ENCODE data around the gene POLH. TPM values are rescaled to one million over a fixed set of nuclear protein-coding genes. Genes with fewer than 3 reads are reported as not detected.

Gene POLH
- total and polyA plus RNA-seq, 2 experiments from 2014 or later = 5.8 to 7.9 TPM

DNA sequence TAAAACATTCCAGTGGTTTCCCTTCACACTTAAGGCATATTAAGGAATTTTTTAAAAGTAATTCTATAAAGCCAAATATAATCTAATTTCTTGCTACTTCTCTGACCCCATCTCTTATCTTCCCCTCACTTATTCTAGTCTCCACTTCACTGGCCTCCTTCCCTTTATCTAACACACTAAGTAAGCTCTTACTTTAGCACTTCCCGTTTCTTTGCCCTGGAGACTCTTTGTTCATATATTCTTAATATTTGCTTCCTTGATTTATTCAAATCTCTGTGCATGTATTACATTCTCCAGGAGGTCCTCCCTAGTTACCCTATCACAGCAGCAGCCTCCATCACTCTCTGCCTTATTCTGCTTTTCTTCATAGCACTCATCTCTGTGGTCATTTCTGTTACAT lies 32.8 kb downstream of the POLH start (continued):
- TF ChIP-seq, protein P1, sequence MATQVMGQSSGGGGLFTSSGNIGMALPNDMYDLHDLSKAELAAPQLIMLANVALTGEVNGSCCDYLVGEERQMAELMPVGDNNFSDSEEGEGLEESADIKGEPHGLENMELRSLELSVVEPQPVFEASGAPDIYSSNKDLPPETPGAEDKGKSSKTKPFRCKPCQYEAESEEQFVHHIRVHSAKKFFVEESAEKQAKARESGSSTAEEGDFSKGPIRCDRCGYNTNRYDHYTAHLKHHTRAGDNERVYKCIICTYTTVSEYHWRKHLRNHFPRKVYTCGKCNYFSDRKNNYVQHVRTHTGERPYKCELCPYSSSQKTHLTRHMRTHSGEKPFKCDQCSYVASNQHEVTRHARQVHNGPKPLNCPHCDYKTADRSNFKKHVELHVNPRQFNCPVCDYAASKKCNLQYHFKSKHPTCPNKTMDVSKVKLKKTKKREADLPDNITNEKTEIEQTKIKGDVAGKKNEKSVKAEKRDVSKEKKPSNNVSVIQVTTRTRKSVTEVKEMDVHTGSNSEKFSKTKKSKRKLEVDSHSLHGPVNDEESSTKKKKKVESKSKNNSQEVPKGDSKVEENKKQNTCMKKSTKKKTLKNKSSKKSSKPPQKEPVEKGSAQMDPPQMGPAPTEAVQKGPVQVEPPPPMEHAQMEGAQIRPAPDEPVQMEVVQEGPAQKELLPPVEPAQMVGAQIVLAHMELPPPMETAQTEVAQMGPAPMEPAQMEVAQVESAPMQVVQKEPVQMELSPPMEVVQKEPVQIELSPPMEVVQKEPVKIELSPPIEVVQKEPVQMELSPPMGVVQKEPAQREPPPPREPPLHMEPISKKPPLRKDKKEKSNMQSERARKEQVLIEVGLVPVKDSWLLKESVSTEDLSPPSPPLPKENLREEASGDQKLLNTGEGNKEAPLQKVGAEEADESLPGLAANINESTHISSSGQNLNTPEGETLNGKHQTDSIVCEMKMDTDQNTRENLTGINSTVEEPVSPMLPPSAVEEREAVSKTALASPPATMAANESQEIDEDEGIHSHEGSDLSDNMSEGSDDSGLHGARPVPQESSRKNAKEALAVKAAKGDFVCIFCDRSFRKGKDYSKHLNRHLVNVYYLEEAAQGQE (IDR thresholded peaks at IDR 0.05; ENCODE audit: unreplicated experiment) = no peak
- TF ChIP-seq POLR2AphosphoS5 (IDR thresholded peaks at IDR 0.05; ENCODE audit: low read depth) (no peak), ZNF114 (CRISPR knock-in tag; IDR thresholded peaks at IDR 0.05) (no peak), STAT1 (IDR thresholded peaks at IDR 0.05; ENCODE audit: unreplicated experiment) (no peak)
- TF ChIP-seq, protein P2, sequence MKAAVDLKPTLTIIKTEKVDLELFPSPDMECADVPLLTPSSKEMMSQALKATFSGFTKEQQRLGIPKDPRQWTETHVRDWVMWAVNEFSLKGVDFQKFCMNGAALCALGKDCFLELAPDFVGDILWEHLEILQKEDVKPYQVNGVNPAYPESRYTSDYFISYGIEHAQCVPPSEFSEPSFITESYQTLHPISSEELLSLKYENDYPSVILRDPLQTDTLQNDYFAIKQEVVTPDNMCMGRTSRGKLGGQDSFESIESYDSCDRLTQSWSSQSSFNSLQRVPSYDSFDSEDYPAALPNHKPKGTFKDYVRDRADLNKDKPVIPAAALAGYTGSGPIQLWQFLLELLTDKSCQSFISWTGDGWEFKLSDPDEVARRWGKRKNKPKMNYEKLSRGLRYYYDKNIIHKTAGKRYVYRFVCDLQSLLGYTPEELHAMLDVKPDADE (IDR thresholded peaks at IDR 0.05) = no peak

DNA sequence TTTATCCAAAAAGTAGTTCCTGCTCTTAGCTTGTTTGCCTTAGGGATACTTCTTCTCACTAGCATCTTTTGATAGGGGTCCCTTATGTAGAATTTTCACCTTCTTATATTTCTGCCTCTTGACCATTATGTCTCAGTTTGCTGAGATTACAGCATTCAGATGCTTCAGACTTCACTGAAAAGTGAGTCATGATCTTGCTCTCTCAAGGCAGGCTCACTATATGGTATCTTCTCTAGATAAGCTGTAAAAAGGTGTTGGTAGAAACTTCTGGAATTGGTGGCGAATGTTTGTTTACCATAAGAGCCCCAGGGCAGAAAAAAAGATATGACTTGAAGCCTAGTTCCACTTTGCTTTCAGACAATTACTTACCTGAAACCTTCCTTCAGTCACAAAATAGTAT lies 33.4 kb downstream of the POLH start:
- no peak overlapping the region for H3K27ac ChIP-seq (ENCODE audit: low read depth)
- ATAC-seq (no peak), DNase-seq (ENCODE audit: low spot score) (no peak)
- Mint-ChIP-seq H3K27ac (no peak overlapping the region), H3K4me3 (no peak overlapping the region), H3K4me1 (no peaks in the 10 kb centered on the region), H3K9me3 (no peaks in the 10 kb centered on the region; the same call in 2 of the 3 replicates), H3K27me3 (ENCODE audit: insufficient read depth, low read depth, poor library complexity) (peaks cover 2% of the 10 kb centered on the region), H3K36me3 (ENCODE audit: low read depth) (peaks cover 16% of the 10 kb centered on the region; the same call in 1 of the 3 replicates)
- TF ChIP-seq JUNB (IDR thresholded peaks at IDR 0.05; ENCODE audit: unreplicated experiment) (no peak), EZH2 (IDR thresholded peaks at IDR 0.05; ENCODE audit: low read depth, unreplicated experiment) (no peak)
- TF ChIP-seq, protein P2 (IDR thresholded peaks at IDR 0.05) = no peak
- H3K36me3 ChIP-seq (ENCODE audit: insufficient read depth) = peaks cover 8% of the 10 kb centered on the region; the same call in 1 of the 2 replicates
- H2AFZ ChIP-seq = no peak overlapping the region
- no peak overlapping the region for H3K4me3 ChIP-seq
- H3K9me2 ChIP-seq (ENCODE audit: insufficient read depth) = no peaks in the 10 kb centered on the region
- H3K79me2 ChIP-seq (replicated peaks; ENCODE audit: insufficient read depth) = no peaks in the 10 kb centered on the region
- no peaks in the 10 kb centered on the region for H3K4me1 ChIP-seq (ENCODE audit: insufficient read depth)
- H3F3A ChIP-seq (replicated peaks; ENCODE audit: low read depth) = no peaks in the 10 kb centered on the region
- no peaks in the 10 kb centered on the region for H3K27me3 ChIP-seq (ENCODE audit: insufficient read depth)
- no peaks in the 10 kb centered on the region; the same call in 1 of the 2 replicates for H4K20me1 ChIP-seq (replicated peaks; ENCODE audit: insufficient read depth)
- H3K4me2 ChIP-seq = no peak overlapping the region

DNA sequence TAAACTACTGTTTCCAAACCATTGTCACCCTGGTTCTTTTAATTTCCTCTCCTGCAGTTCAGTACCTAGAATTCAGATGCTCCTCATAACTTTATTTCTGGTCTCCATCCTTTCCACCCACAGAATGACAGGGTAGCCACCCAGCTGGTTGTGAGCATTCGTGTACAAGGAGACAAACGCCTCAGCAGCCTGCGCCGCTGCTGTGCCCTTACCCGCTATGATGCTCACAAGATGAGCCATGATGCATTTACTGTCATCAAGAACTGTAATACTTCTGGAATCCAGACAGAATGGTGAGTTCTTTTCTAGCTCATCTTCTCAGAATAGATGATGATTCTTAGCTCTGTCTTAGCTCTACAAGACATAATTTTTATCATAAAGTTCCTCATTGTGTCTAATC lies 34.4 kb downstream of the POLH start:
- ATAC-seq (no peak), DNase-seq (ENCODE audit: low spot score) (no peak)
- Histone ChIP-seq H2AFZ (no peak overlapping the region), H3K79me2 (replicated peaks; ENCODE audit: insufficient read depth) (no peaks in the 10 kb centered on the region), H3K9me2 (ENCODE audit: insufficient read depth) (no peaks in the 10 kb centered on the region), H3K4me3 (no peak overlapping the region), H4K20me1 (replicated peaks; ENCODE audit: insufficient read depth) (no peaks in the 10 kb centered on the region; the same call in 1 of the 2 replicates), H3K27ac (ENCODE audit: low read depth) (no peak overlapping the region), H3K4me1 (ENCODE audit: insufficient read depth) (no peaks in the 10 kb centered on the region), H3K4me2 (no peak overlapping the region), H3K27me3 (ENCODE audit: insufficient read depth) (no peaks in the 10 kb centered on the region), H3F3A (replicated peaks; ENCODE audit: low read depth) (no peaks in the 10 kb centered on the region), H3K36me3 (ENCODE audit: insufficient read depth) (peaks cover 8% of the 10 kb centered on the region; the same call in 1 of the 2 replicates)
- H3K27ac Mint-ChIP-seq = no peak overlapping the region
- peaks cover 16% of the 10 kb centered on the region; the same call in 2 of the 3 replicates for H3K36me3 Mint-ChIP-seq (ENCODE audit: low read depth)
- H3K27me3 Mint-ChIP-seq (ENCODE audit: insufficient read depth, low read depth, poor library complexity) = peaks cover 2% of the 10 kb centered on the region
- no peaks in the 10 kb centered on the region for H3K4me1 Mint-ChIP-seq
- H3K4me3 Mint-ChIP-seq = no peak overlapping the region
- H3K9me3 Mint-ChIP-seq = no peaks in the 10 kb centered on the region; the same call in 2 of the 3 replicates
- no peak for TF ChIP-seq JUNB (IDR thresholded peaks at IDR 0.05; ENCODE audit: unreplicated experiment)
- no peak for TF ChIP-seq ZNF114 (CRISPR knock-in tag; IDR thresholded peaks at IDR 0.05)
- TF ChIP-seq CREB1 (CRISPR knock-in tag; IDR thresholded peaks at IDR 0.05; ENCODE audit: low read depth) = no peak
- TF ChIP-seq EZH2phosphoT487 (IDR thresholded peaks at IDR 0.05; ENCODE audit: unreplicated experiment) = no peak
- TF ChIP-seq ZNF331 (CRISPR knock-in tag; IDR thresholded peaks at IDR 0.05; ENCODE audit: low read depth) = no peak
- TF ChIP-seq, protein P2 (IDR thresholded peaks at IDR 0.05) = no peak

Measured in GM23338 (cell line).